SKM-1 (cell line): ENCODE measurements around the gene SH3BGRL2.

ENCODE experiments used
- DNase-seq: peaks from one replicate; lab custom pipeline; 2025; ENCODE audit not compliant: unreplicated experiment; lab: John Stamatoyannopoulos, UW

The SH3BGRL2 gene

DNA sequence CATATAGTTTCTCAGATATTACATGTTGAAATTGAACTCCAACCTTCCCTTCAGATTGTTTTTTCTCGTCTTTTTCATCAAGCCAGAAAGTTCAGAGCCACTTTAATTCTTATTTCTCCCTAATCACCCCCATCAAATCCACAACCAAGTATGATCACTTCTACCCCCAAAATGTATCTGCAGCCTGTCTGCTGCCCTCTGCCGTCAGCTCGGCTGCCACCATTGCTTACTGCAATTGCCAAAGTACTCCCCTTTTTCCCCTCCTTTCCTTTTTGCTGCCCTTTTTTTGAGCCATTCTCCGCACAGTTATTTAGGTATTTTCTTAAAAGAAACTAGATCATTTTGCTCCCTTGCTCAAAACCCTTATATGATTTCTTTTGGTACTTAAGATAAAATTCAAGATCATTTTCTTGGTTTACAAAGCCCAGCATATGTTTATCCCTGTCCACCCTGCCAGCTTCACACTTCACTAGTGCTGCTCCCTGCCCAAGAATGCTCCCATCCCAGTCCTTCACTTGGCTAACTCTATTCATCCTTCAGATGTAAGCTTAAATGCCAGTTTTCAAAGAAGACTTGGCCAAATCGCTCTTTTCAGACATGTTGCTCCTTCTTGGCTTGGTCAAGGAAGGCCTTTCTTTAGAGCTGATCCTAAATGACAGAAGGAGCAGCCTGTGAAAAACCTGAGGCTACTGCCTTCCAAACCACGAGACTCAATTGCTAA, 63.7 kb downstream of the SH3BGRL2 start:
- no peak for DNase-seq

DNA sequence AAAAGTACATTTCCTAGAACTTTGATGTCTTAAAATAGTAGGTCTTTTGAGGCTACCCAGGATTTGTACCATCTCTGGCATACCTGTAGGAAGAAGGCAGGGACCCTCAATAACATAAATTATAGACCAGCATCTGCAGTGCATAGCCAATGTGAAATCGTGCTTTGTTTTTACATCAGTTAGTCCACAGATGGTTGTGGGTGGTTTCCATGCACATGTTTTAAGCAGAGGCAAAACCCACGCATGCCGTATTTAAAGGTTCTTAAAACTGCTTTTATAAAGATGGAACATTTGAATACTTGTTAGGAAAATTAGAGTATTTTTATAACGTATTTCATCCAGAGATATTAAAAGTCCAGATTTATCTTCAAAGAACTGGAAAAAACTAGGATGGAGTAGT, 66.3 kb downstream of the SH3BGRL2 start:
- DNase-seq = no peak

DNA sequence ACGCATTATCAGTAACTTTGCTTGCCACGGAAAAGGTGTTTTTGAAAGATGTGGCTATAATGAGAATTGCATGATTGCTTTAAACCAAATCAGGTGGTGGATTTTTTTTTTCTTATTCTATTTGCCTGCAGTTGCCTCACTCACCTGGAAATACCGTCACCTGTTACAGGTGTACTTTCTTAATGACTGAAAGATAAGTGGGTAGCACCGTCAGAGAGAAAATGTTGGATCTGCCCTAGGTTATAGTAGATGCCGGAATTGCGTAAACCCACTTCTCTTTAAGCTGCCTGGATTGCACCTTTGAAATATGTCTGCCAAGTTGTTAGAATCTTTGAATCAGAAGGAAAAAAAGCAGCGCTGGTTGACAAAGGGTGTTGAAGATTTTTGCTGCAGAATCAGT, 68.5 kb downstream of the SH3BGRL2 start:
- DNase-seq = no peak

DNA sequence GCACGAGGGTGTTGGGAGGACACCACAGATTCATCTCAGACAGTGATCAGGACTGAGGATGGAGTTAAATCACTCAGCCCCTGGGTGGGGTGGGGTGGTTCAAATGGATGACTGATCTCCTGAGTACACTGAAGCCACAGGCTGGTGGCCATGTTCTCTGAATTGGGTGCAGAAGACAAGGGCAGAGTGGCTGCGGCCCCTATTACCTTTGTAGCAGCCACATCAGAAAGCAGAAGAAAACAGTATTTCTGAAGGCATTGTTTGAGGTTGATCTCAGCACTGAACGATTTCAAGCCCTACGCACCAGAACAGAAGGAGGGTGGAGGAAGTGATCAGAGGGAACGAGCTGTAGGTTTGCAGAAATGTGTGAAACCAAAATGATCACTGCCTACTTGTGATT, 71.6 kb downstream of the SH3BGRL2 start:
- no peak for DNase-seq

DNA sequence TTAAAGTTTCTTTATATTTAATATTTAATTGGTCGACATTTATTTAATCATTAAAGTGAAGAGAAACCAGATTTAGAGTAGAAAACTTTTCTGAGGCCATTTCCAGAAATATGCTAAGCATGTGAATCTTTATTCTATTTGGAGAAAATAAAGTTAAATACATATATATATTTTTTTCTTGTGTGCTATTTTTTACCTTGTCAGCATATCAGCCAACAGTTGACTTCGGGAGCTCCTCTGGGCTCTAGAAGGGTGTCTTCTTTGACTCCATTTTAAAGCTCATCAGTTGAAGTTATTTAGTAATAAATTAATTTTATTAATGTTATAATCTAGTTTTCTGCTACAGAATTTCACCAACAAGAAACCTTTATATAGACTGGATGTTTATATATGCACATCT, 73.1 kb downstream of the SH3BGRL2 start:
- DNase-seq = no peak

DNA sequence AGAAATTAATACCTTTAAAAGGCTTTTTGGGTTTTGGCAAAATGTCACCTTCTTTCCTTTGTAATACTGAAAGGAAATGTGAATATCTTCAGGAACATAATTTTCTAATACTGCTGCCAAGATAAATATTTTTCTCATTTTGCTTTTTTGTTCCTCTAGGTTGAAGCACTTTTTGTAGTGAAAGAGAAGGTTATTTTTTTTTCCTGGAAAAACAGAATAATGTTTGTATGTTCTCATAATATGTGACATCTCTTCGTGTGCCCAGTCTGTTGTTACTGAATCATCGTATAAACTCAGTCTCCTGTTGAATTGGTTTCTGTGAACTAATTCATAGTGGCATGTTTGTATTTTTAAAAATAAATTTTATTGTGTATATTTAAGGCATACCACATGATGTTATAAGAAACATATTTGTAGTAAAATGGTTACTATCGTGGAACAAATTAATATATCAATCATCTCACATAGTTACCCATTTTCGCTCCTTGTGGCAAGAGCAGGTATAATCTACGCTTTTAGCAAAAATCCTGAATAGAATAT, 74.4 kb downstream of the SH3BGRL2 start:
- DNase-seq = no peak

DNA sequence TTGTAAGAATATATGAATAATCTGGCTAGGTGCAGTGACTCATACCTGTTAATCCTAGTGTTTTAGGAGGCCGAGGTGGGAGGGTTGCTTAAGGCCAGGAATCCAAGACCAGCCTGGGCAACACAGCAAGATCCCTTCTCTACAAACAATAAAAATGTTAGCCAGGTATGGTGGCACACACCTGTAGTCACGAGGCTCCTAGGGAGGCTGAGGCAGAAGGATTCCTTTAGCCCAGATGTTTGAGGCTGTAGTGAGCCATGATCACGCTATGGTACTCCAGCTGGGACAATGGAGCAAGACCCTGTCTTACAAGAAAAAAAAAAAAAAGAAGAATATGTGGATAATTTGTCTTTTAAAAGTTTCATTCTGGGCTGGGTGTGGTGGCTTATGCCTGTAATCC, 75.4 kb downstream of the SH3BGRL2 start:
- no peak for DNase-seq

DNA sequence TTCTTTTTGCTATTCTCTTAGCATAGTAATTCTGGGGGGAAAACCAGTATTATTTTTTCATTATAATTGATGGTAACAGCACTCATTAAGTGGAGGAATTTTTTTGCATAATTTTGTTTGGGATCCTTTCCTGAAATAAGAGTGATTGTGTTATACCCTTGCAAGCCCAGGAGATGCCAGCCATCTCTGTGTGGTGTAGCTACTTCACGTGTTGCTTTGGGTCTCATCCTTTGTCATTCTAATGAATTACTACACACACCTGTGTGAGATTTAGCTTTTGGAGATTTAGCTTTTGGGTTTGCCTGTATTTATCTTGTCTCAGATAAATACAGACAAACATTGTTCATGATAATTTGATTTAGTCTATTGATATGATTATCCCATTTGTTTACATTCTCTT, 76.5 kb downstream of the SH3BGRL2 start:
- DNase-seq = no peak

DNA sequence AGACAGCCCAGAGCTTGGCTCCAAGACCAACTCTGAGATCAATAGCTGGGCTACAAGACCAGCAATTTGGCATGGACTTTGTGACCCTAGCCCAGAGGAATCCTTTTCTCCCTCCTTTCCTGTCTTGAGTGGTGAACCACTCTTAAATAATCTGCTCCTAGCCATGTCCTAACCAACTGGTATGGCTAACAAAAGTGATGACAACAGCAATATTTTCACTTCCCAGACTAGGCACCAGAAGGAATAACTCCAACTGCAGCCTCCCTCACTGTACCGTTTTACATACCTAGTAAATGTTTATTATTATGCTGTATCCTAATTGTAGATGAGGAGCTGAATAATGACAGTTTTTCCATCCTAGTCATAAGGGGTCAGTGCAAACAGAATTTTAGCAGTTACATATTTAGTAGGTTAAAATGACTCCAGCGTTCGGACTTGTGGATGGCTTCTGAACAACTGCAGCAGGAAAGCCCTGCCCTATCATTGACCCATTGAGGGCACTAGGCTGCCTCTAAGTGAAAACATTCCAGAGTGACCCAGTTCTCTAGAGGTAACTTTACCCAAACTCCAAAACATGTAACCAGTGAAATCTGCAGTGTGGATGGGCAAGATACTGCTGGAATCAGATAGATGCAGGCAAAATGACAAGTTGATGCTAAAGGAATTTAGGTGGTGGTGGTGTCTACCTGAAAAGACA, 77.1 kb downstream of the SH3BGRL2 start:
- no peak for DNase-seq

DNA sequence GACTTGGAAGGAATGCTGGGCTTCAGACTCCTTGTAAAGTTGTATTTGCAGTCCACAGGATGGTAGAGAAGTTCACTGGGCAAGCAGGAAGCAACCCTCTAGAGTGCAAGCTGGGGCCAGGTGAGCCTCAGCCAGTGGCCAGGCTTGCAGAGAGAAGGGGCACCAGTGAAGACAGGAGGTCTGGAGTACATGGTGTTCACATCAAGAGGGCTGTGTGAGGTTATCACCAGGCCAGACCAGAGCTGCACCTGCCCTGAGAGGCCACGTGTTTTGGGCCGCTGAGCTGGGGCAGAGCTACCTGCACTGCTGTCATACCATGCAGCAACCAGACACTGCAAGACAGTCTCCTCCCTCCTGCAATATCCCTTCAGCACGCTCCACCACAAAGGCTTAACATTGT, 79.0 kb downstream of the SH3BGRL2 start:
- no peak for DNase-seq

DNA sequence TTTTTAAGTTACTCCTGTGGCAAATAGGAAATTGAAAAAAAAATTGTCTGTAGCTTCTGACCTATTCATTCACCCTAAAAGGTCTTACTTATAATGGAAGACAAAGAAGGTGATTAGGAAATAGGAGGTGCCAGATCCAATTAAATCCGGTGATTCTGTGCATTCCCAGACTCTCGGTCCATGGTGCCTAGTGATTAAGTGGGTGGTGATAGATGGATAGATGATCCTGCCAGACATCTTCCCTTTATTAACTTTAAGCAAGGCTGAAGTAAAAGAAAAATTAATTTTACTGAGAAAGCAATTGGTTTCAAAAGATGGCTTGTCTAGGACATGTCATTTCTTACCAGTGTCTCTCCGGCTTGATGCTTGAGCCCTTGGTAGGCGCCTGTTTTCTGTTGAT, 80.0 kb downstream of the SH3BGRL2 start:
- no peak for DNase-seq

DNA sequence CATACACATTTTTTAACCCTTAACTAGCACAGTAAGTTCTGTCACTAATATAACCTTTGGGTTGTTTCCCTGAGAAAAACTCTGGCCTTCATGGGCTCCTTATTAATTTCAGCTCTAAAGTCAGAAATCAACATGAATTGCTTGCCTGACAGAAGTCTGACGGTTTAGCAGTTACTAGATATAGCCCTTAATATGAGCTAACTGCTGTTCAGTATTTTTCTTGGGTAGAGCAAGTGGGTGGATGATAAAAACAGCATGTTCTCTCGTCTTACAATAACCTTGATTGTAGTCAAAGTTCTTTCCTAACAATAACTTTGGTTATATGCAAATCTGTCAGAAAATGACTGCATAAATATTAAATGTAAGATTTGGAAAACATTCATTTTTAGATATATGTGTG, 81.0 kb downstream of the SH3BGRL2 start:
- no peak for DNase-seq

DNA sequence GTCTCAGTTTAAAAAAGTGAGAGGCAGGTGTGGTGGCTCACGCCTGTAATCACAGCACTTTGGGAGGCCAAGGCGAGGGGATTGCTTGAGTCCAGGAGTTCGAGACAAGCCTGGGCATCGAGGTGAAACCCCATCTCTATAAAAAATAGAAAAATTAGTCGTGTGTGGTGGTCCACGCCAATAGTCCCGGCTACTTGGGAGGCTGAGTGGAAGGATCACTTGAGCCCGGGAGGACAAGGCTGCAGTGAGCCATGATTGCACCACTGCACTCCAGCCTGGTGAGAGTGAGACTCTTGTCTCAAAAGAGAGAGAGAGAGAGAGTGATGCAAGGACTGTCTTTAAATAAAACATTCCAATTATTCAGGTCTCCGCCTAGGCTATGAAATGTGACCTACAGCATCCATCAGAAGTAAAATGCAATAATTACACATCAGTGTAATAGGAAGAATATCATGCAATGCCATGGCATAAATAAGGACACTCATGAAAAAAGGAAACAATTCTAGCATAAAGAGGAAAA, 81.5 kb downstream of the SH3BGRL2 start:
- no peak for DNase-seq

DNA sequence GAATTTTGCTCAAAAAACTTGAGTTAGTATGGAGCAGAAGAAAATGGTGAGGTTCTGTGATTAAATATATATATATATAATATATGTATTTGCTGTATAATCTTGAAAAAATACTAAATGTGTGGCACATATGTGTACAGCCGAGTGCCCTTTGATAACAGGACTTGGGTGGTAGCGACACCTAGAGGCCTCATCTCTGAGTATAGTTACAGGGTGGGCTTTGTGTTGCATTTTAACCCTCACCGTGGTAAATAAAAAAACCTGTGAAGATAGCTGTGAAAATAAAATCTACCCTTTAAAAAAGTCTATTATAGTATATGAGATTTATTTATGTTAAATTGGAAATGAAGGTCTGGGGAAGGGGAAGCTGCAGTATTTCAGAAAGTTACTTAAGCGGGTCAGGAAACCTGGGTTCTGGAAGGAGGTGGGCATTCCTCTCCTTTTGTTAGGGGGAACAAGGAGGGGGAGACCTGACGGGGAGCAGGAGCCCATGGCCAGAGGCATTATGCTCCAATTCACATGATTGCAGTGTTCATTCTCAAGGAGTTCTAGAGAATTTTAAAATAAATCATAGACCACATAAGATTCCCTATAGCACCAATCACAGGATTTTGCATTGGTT, 82.7 kb downstream of the SH3BGRL2 start:
- no peak for DNase-seq

DNA sequence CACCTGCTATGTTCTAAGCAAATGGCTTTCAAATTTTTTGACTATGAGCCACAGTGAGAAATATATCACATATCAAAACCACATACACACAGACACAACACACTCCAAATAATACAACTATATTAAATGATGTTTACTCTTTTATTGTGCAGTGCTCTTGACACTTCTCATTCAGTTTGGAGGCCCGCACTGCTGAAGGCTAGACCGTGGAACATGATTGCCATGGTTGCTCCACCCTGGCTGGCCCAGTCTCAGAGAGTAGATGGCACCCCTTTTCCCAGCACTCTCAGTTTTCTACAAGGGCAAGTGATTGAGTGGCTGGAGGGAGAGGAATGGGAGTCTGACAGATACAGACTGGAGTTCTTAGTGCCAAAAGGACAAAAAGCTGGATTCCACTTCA, 86.9 kb downstream of the SH3BGRL2 start:
- DNase-seq = no peak

DNA sequence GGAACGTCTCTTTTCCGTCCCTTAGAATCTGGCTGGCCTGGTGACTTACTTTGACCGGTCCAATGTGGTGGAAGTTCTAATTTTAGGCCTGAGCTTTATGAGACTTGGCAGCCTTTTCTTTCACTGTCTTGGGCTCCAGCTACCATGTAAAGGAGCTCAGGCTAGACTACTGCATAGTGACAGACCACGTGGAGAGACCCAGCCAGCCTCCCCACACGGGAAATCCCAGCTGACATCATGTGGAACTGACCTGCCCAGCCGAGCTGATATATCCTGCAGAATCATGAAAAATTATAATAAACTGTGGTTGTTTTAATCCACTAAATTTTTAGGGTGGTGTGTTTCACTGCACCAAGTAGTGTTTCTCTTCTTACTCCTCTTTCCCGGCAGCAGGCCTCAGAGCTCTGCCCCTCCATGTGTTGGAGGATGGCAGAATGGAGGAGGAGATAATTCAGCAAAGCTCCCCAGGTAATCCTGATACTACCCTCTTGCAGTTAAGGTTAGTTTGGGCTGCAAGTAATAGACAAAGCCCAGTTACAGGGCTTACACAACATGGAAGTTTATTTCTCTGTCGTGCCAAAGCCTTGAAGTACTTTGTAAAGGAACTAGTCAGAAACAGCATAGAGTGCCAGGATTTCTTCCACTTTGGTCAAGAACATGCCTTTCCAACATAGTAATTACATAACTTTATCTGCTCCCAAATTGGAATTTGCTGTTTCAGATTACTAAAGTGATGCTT, 87.5 kb downstream of the SH3BGRL2 start:
- DNase-seq = no peak

DNA sequence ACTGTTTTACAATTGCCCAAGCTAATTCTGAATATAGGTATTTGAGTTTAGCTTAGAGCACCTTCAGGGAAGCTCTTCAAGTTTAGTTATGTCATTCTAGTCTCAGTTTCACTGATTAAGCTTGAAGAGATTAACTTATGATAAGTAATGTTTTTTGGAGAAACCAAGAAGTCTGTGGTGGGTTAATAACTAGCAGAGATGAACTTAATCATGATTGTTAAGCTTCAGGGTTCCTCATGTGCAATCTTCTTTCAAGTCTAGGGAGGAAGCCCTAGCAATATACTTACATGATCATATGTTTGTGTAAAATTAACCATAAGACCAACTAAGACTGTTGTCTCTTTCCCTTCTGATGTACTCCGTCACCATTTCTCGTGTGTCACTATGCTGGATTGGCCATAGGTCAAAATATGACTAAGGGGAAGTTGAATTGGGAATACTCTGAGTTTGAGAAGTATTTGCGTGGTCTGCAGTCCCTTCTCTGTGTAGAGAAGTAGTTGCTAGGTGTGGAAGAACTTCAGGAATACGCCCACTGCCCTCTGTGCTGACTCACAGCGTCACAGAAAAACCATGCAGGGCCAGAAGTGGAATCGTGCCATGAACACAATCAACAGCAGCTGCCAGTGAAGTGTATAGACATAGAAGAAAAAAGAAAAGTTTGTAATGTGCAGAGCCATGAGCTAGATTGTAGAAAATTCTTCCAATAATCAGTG, 88.3 kb downstream of the SH3BGRL2 start:
- no peak for DNase-seq

DNA sequence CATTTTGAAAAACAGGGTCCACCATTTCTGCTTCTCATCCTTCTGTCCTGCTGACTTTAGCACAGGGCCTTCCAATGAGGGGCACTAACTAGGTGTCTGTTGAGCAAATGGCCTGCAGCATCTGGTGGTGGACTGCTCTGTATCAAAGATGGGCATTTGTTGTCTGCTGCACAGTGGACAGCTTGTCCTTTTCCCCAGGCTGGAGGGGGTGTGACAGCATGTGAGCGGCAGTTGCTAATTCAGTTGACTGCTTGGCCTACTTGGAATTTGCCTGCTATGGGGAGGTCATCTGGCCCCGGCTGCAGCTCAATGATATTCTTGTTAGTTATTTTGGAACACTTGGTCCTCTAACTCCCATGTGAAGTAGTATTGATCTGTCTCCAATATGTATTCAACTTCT, 93.7 kb downstream of the SH3BGRL2 start:
- no peak for DNase-seq

DNA sequence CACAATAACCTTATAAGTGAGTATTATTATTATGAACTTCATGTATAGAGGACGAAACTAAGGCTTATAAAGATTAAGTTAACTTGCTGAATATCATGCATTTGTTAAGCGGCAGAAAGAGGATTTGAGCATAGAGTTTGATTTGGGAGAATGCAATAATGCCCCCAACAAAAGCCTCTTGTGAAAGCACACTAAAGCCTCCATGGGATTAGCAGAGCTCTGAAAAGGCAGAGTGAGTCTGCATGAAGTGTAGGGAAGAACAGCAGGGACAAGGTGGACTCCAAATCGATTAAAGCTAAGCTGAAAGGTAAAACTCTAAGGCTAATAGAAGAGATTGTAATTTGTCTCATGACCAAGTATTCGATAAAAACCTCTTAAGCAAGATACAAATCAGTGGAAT, 100.3 kb downstream of the SH3BGRL2 start:
- no peak for DNase-seq

DNA sequence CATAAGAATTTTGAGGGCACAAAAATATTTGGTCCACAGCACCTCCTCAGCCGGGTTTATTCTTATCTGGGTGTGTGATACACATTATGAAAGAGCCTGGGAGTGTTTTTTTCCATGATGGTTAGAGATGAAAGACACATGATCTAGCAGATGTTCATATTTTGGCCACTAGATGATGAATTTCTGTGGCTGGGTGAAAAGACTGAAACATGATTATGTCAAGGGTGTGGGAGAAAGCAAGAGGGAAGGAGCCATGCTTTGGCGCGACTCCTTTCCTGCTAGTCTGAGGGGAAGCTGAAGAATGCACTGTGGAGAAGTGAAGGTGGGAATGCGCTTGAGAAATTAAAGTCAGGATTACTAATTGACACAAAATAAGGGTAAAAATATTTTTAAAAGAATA, 102.3 kb downstream of the SH3BGRL2 start:
- DNase-seq = no peak

DNA sequence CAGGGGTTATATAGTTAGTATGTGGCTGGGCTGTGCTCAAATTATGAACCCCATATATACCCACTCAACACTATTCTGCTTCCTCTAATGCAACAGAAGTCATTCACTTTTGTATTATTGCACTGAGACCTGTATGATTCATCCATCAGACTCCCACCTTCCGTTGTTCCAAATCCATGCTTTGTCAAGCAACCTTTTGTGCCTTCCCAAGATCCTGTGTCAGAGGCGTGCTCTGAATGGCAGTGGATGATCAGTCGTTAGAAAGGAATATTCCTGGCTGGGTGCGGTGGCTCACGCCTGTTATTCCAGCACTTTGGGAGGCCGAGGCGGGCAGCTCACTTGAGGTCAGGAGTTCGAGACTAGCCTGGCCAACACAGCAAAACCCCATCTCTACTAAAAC, 103.2 kb downstream of the SH3BGRL2 start:
- DNase-seq = no peak
